CD4-positive, alpha-beta T cell (primary cell): ENCODE data around the gene TBX4. TPM values are rescaled to one million over a fixed set of nuclear protein-coding genes. Genes with fewer than 3 reads are reported as not detected.

Experiments used
- ATAC-seq: fragments of 200-7000 bp; cut with Tn5 transposase; one replicate; pipeline ENCODE4 v1.10.0; 2022; ENCODE audit warnings: mild to moderate bottlenecking; ENCODE audit not compliant: poor library complexity
- CTCF ChIA-PET: fragments of 350-600 bp; sonication (Branson Sonifier 250); formaldehyde crosslinking; loops from one replicate; lab custom pipeline; 2021; ENCODE audit warnings: antibody characterized with exemption, inconsistent platforms; lab: Charles Lee
- POLR2A ChIA-PET: fragments of 350-600 bp; sonication (Branson Sonifier 250); formaldehyde crosslinking; loops from one replicate; lab custom pipeline; 2021; ENCODE audit warnings: antibody characterized with exemption, inconsistent platforms; lab: Charles Lee
- DNase-seq, 14 experiments: peaks; one replicate each; pipeline ENCODE4 v3.0.0-alpha.2; 2013 to 2020; ENCODE audit warnings: mixed read lengths in 2 of 14
- H3K27ac ChIP-seq, 2 donors: one replicate each; pipeline versions ENCODE4 v1.5.1 to v1.7.0; 2013; ENCODE audit warnings: low read length in 2 of 2, low read depth in 1 of 2, mild to moderate bottlenecking in 1 of 2
- H3K27me3 ChIP-seq, 2 experiments: 1 replicate in 1 of 2; 2 replicates in 1 of 2; pipeline versions ENCODE4 v1.6.1 to v1.7.0; 2013; ENCODE audit warnings: low read length in 2 of 2, control low read depth in 1 of 2, mild to moderate bottlenecking in 1 of 2, moderate library complexity in 1 of 2; ENCODE audit not compliant: insufficient read depth in 2 of 2, control insufficient read depth in 1 of 2
- H3K36me3 ChIP-seq: one replicate; pipeline ENCODE4 v1.6.1; 2013; ENCODE audit warnings: low read length, control low read depth; ENCODE audit not compliant: insufficient read depth
- H3K4me1 ChIP-seq: one replicate; pipeline ENCODE4 v1.6.1; 2013; ENCODE audit warnings: low read length, control low read depth; ENCODE audit not compliant: insufficient read depth
- H3K4me3 ChIP-seq: one replicate; pipeline ENCODE4 v1.5.1; 2013; ENCODE audit warnings: mild to moderate bottlenecking, low read length, moderate library complexity
- H3K9me3 ChIP-seq, 2 experiments: 1 replicate in 1 of 2; 2 replicates in 1 of 2; pipeline versions ENCODE4 v1.6.1 to v1.7.0; 2013; ENCODE audit warnings: low read length in 2 of 2, mild to moderate bottlenecking in 2 of 2, control low read depth in 1 of 2, moderate library complexity in 1 of 2; ENCODE audit not compliant: control insufficient read depth in 1 of 2, insufficient read depth in 1 of 2
- H3K27ac Mint-ChIP-seq: one replicate; pipeline ENCODE4 v1.8.0; 2020; ENCODE audit warnings: mixed read lengths
- H3K27me3 Mint-ChIP-seq: one replicate; pipeline ENCODE4 v1.8.0; 2021; ENCODE audit warnings: mixed read lengths
- H3K36me3 Mint-ChIP-seq: one replicate; pipeline ENCODE4 v1.8.0; 2021; ENCODE audit warnings: low read depth, mixed read lengths
- H3K4me1 Mint-ChIP-seq: one replicate; pipeline ENCODE4 v1.8.0; 2021; ENCODE audit warnings: low read depth, mixed read lengths
- H3K4me3 Mint-ChIP-seq: one replicate; pipeline ENCODE4 v1.8.0; 2020; ENCODE audit warnings: mild to moderate bottlenecking, mixed read lengths
- H3K9me3 Mint-ChIP-seq: one replicate; pipeline ENCODE4 v1.8.0; 2020; ENCODE audit warnings: mixed read lengths
- intact Hi-C, 2 experiments: fragments of 100-400 bp; cut with DNase I in 1 of 2; cut with micrococcal nuclease in 1 of 2; formaldehyde crosslinking; loops; one replicate each; pipeline versions ENCODE4 v1.15.1 to v1.9.0; 2023 to 2025; cut with DNase I, micrococcal nuclease
- total RNA-seq, 174 experiments: library from RNA in 2 of 174; stranded (reverse) in 2 of 174; gene quantifications; one replicate each; pipeline ENCODE4 v1.2.3 and lab custom pipeline; 2021 to 2026
- TF ChIP-seq, protein P1 (sequence below): fragments of 200-600 bp; IDR thresholded peaks from one replicate; pipeline ENCODE4 v1.8.0; 2022; ENCODE audit warnings: antibody characterized with exemption, mild to moderate bottlenecking

The TBX4 gene
- total RNA-seq, 2 experiments from 2014 or later: not detected

DNA sequence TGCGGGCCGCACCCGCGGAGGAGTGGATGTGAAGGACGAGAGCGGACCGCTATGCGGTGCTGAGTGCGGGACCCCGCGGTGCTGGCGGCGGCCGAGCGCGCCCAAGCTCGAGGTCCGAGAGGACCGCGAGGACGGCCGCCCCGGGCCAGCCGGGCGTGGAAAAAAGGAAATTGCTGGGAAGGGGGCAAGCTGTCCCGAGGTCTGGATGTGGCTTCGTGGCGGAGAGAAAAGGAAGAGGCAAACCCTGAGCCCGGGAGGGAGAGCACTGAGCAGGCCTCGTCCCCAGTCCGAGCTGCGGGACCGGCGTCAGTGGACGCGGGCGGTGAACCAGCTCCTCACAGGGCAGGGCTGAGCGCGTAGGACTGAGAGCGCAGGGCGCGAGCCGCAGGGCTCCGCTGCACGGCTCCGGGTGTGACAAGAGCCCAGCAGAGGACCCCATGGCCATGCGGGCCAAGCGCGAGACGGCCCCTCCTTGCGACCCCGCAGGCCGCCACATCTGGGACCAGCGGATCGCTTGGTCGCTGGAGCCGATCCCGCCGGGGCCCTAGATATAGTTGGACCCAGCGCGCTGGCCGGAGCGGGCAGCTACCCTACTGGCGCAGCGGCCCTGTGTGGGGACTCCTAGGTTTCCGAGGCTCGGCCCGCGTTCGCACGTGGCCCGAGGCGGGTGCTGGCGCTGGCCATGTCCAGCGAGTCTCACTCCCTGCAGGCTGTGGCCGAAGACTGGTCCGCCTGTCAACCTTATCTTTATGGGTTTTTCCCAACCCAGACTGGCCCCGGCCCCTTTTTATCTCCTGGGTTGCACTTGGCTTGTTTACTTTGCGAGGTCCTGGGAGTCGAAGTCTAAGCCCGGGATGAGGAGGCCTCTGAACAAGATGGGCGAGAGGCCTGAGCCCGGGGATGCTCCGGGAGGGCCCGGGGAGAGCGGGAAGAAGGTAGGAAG is 2.4 kb downstream of the TBX4 start:
- peak overlapping the region; percentile 57 for H3K4me3 Mint-ChIP-seq
- POLR2A ChIA-PET: no interaction called here
- H3K27me3 ChIP-seq: peaks cover 74 to 94% of the 10 kb centered on the region in 2 experiments
- no peaks in the 10 kb centered on the region for H3K36me3 Mint-ChIP-seq
- H3K4me3 ChIP-seq: no peak overlapping the region
- H3K36me3 ChIP-seq: no peaks in the 10 kb centered on the region
- peaks cover 0 to 40% of the 10 kb centered on the region in 2 experiments for H3K9me3 ChIP-seq
- peaks cover 40% of the 10 kb centered on the region for H3K4me1 ChIP-seq
- H3K27ac ChIP-seq: no peak overlapping the region
- ATAC-seq: no peak
- no peak overlapping the region for H3K27ac Mint-ChIP-seq
- peaks cover 81% of the 10 kb centered on the region for H3K27me3 Mint-ChIP-seq
- CTCF ChIA-PET: no interaction called here
- intact Hi-C loops: loop anchor here in 1 of 2 experiments (10.0 kb wide), 1 partner anchor 80 kb away; no protein-coding TSS in a partner anchor
- peaks cover 41% of the 10 kb centered on the region for H3K4me1 Mint-ChIP-seq
- no peaks in the 10 kb centered on the region for H3K9me3 Mint-ChIP-seq
- TF ChIP-seq, protein P1, sequence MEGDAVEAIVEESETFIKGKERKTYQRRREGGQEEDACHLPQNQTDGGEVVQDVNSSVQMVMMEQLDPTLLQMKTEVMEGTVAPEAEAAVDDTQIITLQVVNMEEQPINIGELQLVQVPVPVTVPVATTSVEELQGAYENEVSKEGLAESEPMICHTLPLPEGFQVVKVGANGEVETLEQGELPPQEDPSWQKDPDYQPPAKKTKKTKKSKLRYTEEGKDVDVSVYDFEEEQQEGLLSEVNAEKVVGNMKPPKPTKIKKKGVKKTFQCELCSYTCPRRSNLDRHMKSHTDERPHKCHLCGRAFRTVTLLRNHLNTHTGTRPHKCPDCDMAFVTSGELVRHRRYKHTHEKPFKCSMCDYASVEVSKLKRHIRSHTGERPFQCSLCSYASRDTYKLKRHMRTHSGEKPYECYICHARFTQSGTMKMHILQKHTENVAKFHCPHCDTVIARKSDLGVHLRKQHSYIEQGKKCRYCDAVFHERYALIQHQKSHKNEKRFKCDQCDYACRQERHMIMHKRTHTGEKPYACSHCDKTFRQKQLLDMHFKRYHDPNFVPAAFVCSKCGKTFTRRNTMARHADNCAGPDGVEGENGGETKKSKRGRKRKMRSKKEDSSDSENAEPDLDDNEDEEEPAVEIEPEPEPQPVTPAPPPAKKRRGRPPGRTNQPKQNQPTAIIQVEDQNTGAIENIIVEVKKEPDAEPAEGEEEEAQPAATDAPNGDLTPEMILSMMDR: no peak
- DNase-seq: no peak

DNA sequence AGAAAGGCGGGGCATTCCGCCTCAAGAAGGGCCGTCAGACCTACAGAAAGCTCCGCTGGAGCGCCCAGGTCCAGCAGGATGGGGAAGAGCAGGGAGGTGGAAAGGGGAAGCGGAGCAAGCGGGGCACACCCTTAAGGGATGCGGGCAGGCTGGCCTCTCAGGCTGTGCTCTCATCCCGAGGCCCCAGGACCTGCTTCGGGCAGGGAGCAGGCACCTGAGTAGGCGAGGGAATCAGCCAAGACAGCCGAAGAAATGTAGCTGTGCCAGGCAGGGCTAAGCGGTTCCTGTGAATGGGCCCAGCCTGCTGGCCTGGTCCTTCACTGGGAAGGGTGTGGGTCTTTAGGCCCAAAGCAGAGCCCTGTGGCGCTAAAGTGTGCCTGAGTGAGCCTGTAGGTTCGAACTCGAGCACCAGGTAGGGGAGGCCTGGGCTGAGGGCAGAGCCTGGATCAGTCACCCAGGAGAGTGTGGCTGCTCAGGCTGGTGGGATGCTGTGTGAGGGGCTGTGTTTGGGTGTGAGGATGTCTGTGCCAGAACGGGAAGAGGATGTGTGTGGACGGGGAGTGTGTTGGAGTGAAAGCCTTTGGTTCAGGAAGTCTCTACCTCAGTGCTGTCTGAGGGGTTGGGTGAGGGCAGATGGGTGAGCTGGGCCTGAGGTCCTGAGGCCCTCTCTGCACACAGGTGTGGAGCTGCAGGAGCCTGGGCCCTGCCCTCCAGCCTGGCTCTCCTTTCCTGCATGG is 3.3 kb downstream of the TBX4 start:
- POLR2A ChIA-PET: no interaction called here
- no peak overlapping the region for H3K27ac Mint-ChIP-seq

More for the DNA sequence above, 3.3 kb downstream of the TBX4 start:
- peak overlapping the region; percentile 35 for H3K4me3 Mint-ChIP-seq
- DNase-seq: no peak
- Histone ChIP-seq H3K9me3 (peaks cover 0 to 40% of the 10 kb centered on the region in 2 experiments), H3K27me3 (peaks cover 76 to 94% of the 10 kb centered on the region in 2 experiments), H3K36me3 (no peaks in the 10 kb centered on the region), H3K4me1 (peaks cover 40% of the 10 kb centered on the region), H3K27ac (no peak overlapping the region), H3K4me3 (no peak overlapping the region)
- no peaks in the 10 kb centered on the region for H3K9me3 Mint-ChIP-seq
- peaks cover 42% of the 10 kb centered on the region for H3K4me1 Mint-ChIP-seq
- peaks cover 81% of the 10 kb centered on the region for H3K27me3 Mint-ChIP-seq
- H3K36me3 Mint-ChIP-seq: no peaks in the 10 kb centered on the region
- TF ChIP-seq, protein P1: no peak
- CTCF ChIA-PET: no interaction called here
- intact Hi-C loops: loop anchor here in 1 of 2 experiments (10.0 kb wide), 1 partner anchor 81 kb away; no protein-coding TSS in a partner anchor
- no peak for ATAC-seq
